NT2/D1 (cell line): ENCODE results near the gene PINK1.

Experiments
- YY1 ChIP-seq: IDR thresholded peaks from 2 replicates; pipeline ENCODE4 v1.6.1; 2011; ENCODE audit not compliant: insufficient read length, insufficient read depth
- ZNF274 ChIP-seq: IDR thresholded peaks from 2 replicates; pipeline ENCODE4 v1.6.1; 2011; ENCODE audit warnings: mild to moderate bottlenecking, low read depth, low read length

- TF ChIP-seq ZNF274 (no peak), YY1 (no peak)
These were observed 1.4 kb downstream of the PINK1 start for GRCh38 chr1:20634594-20635084.
